HuH-7 (cell line): ENCODE results near the gene ZC3H18.
"Not testable (repeated sequence)": the region's sequence is repeated elsewhere in the genome, so short reads cannot be mapped to it uniquely, and the experiment has no call there.

Experiments used
- DNase-seq: peaks from one replicate; pipeline ENCODE4 v3.0.0; 2011; ENCODE audit warnings: low spot score

The ZC3H18 gene

GRCh38 chr16:88606148-88606757 is 36.0 kb downstream of the ZC3H18 start:
- DNase-seq: no peak

- no peak for DNase-seq
These were observed 37.9 kb downstream of the ZC3H18 start for GRCh38 chr16:88608076-88608475.

DNA sequence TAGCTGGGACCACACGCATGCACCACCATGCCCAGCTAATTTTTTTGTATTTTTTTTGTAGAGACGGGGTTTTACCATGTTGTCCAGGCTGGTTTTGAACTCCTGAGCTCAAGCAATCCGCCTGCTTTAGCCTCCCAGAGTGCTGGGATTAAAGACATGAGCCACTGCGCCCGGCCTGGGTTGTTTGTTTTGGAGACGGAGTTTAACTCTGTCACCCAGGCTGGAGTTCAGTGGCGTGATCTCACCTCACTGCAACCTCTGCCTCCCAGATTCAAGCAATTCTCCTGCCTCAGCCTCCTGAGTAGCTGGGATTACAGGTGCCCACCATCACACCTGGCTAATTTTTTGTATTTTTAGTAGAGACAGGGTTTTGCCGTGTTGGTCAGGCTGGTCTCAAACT is 39.2 kb downstream of the ZC3H18 start:
- DNase-seq: not testable (repeated sequence)

DNA sequence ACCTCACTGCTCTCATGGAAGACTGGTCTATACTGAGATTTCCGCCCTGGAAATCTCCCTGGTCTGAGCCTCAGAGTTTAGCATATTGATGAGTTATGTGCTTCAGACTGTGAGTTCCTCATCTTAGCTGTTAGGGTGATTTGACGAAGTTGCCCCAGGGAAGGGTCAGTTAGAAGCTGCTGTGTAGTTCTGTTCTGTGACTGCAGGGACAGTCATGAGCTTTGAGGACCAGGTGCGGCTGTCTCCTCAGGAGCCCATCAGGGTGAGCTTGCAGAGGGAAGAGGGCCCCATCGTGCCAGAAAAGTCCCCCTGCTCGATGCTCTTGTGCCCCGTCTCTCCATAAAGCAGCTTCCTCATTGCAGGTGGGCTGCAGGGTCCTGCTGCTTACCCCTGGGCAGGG is 39.9 kb downstream of the ZC3H18 start:
- DNase-seq: peak; percentile 62

DNA sequence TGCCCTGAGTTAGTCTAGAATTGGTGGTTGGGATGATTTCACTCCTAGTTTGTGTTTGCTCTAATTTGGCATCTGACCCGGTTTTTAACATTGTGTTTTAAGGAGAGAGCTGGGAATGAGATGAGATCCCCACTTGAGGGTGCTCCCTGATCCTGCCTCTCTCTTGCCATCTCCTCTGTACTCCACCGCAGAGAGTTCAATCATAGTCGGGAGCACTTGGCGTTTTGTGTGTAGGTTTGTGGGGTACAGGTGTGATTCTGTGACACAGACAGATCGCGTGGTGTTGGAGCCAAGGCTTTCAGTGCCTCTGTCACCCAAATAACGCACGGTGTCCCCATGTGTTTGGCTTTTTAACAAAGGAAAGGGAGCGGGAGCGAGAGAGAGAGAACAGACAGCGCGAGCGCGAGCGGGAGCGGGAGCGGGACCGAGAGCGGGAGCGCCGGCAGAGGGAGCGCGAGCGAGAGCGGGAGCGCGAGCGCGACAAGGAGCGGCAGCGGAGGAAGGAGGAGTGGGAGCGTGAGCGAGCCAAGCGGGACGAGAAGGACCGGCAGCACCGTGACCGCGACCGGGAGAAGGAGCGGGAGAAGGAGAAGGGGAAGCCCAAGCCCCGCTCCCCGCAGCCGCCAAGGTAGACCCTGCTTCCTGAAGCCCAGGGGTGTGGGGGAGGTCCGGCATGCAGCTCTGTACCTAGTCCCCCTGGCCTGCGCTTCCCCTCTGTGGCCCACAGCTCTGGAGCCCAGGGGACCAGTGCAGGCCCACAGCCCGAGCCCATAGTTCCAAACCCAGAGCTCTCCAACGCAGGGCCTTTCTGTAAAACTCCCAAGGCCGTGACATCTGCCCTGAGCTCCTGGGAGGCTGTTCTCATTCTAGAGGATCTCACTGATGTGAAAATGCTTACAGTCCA is 41.0 kb downstream of the ZC3H18 start:
- no peak for DNase-seq

GRCh38 chr16:88613293-88613692 is 43.1 kb downstream of the ZC3H18 start:
- DNase-seq: no peak

GRCh38 chr16:88613911-88614817 is 44.0 kb downstream of the ZC3H18 start:
- DNase-seq: no peak

DNA sequence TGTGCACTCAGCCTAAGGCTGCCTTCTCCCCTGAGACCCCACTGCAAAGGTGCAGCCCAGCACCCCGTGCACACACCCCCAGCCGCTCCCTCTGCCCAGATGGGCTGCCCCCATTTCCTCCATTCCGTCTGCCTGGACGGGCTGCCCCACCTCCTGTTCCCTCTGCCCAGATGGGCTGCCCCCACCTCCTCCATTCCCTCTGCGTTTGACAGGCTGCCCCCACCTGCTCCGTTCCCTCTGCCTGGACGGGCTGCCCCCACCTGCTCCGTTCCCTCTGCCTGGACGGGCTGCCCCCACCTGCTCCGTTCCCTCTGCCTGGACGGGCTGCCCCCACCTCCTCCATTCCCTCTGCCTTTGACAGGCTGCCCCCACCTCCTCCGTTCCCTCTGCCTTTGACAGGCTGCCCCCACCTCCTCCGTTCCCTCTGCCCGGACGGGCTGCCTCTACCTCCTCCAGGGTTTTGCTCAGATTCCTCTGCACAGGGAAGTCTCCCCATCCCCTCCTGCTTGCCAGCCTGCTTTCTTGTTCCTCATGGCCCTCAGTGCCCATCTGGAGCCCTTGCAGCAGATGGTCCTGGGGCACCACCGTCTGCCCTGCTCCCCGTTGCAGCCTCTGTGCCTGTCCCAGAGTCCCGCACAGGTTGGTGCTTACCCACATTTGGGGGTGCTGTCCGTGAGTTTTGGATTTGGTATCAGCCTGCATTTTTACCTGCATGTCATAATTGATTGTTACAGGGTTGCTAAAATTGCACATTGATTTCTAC is 44.8 kb downstream of the ZC3H18 start:
- DNase-seq: no peak

- no peak for DNase-seq
These were observed 46.1 kb downstream of the ZC3H18 start for GRCh38 chr16:88616320-88616719.

DNA sequence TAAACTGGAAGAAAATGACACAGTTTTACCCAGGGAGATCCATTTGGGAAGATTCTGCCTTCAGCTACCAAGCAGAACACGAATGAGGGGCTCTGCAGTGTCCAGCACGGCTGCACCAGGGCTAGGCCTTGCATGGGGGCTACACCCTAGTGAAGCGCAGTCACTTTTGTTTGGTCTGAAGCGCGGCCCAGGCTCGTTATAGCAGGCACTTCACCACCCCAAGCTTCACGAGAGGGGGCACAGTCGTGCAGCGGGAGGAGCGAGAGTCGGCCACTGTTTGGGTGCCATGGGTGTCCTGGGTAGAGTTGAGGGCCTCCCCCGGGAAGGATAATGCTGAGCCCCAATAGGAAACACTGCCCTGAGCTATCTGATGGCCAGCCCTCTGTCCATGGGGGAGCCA is 46.5 kb downstream of the ZC3H18 start:
- DNase-seq: no peak

- DNase-seq: peak; percentile 95
These were observed 47.2 kb downstream of the ZC3H18 start for GRCh38 chr16:88617268-88618031.

- DNase-seq: peak; percentile 82
These were observed 48.2 kb downstream of the ZC3H18 start for GRCh38 chr16:88618182-88618955.

DNA sequence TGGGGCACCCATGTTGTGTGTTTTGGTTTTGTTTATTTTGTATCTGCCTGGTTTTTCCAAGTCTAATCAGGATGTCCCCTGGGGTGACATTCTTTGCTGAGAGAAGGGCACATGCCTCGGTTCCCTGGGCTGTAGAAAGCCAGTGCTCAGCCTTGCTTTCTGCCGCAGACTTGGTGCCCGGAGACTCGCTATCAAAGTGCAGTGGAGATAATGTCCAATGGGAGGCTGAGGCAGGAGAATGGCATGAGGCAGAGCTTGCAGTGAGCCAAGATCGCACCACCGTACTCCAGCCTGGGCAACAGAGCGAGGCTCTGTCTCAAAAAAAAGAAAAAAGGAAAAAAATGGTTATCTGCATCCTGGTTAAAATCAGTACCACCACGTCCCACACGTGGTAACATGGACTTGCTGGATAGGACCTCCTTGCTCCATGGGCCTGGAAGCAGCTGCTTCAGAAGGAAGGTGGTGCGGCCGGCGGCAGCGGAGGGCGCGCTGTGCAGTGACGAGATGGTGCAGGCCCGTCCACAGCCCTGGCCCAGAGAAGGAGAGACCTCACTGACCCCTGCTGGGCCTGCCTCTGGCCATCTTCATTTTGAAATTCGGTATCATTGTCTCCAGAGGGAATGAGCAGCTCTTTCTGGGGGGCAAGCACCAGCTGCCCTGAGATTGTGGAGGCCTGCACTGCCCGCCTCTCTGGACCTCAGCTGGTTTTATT is 48.9 kb downstream of the ZC3H18 start:
- no peak for DNase-seq

GRCh38 chr16:88619859-88620815 is 49.9 kb downstream of the ZC3H18 start:
- DNase-seq: no peak

DNA sequence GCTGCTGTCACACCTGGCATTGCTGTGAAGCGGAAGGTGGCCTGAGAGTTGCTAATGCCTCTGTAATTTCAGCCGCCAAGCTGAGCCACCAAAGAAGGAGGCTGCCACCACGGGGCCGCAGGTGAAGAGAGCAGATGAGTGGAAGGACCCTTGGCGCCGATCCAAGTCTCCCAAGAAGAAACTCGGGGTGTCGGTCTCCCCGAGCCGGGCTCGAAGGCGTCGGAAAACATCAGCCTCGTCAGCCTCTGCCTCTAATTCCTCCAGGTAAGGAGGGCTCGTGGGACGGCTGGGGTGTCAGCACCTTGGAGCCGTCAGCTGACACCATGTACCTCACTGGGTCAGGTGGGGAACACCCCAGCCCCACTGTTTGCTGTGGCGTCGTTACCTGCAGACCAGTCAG is 51.9 kb downstream of the ZC3H18 start:
- DNase-seq: no peak

- no peak for DNase-seq
These were observed 52.7 kb downstream of the ZC3H18 start for GRCh38 chr16:88622866-88623265.

DNA sequence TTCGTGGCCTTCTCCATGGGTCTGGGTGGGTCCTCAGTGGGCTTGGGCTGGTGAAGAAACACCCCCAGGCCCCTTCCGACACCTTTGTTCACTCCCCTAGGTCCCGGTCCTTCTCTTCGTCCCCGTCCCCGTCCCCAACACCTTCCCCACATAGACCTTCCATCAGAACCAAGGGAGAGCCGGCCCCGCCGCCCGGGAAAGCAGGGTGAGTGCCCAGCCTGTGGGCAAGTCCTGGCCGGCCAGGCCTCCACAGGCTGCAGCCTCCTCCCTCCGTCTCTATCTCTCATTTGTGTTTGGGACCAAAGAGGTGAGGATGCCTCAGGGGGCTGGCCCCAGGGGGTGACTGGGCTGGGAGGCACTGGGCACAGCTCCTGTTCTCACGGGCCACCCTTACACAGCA is 53.7 kb downstream of the ZC3H18 start:
- no peak for DNase-seq

- no peak for DNase-seq
These were observed 54.3 kb downstream of the ZC3H18 start for GRCh38 chr16:88624481-88624880.
